ENCODE measurements around the gene FAM170B.

The FAM170B gene

GRCh38 chr10:49099046-49099445 lies 34.8 kb downstream of the FAM170B start:
- no peak for DNase-seq

- no peak for DNase-seq
These were observed 36.9 kb downstream of the FAM170B start for GRCh38 chr10:49096890-49097445.

- DNase-seq = no peak
These were observed 39.2 kb downstream of the FAM170B start for GRCh38 chr10:49094646-49095045.

GRCh38 chr10:49093922-49094321 lies 39.9 kb downstream of the FAM170B start:
- DNase-seq = no peak

GRCh38 chr10:49092477-49092876 lies 41.3 kb downstream of the FAM170B start:
- no peak for DNase-seq

- no peak for DNase-seq
These were observed 42.2 kb downstream of the FAM170B start for GRCh38 chr10:49091450-49092210.

- no peak for DNase-seq
These were observed 43.0 kb downstream of the FAM170B start for GRCh38 chr10:49090696-49091380.

GRCh38 chr10:49090189-49090575 lies 43.6 kb downstream of the FAM170B start:
- no peak for DNase-seq

- no peak for DNase-seq
These were observed 44.1 kb downstream of the FAM170B start for GRCh38 chr10:49089557-49090188.

GRCh38 chr10:49089152-49089551 lies 44.7 kb downstream of the FAM170B start:
- DNase-seq = no peak

- DNase-seq = no peak
These were observed 46.9 kb downstream of the FAM170B start for GRCh38 chr10:49086889-49087288.

- no peak for DNase-seq
These were observed 50.6 kb downstream of the FAM170B start for GRCh38 chr10:49083261-49083660.

- no peak for DNase-seq
These were observed 51.1 kb downstream of the FAM170B start for GRCh38 chr10:49082766-49083165.

GRCh38 chr10:49081547-49082275 lies 52.1 kb downstream of the FAM170B start:
- DNase-seq = no peak
